Stimulated activated CD4-positive, alpha-beta T cell treated with anti-CD3 and anti-CD28 coated beads, Interleukin-15, amount 100 ng/mL, for 1 hour (primary cell): ENCODE measurements around the gene HOXA7.

Source experiments
- DNase-seq, 2 donors: peaks; one replicate each; pipeline ENCODE4 v3.0.0-alpha.2; 2020; ENCODE audit warnings: low read depth in 1 of 2, low spot score in 1 of 2

The HOXA7 gene

DNA sequence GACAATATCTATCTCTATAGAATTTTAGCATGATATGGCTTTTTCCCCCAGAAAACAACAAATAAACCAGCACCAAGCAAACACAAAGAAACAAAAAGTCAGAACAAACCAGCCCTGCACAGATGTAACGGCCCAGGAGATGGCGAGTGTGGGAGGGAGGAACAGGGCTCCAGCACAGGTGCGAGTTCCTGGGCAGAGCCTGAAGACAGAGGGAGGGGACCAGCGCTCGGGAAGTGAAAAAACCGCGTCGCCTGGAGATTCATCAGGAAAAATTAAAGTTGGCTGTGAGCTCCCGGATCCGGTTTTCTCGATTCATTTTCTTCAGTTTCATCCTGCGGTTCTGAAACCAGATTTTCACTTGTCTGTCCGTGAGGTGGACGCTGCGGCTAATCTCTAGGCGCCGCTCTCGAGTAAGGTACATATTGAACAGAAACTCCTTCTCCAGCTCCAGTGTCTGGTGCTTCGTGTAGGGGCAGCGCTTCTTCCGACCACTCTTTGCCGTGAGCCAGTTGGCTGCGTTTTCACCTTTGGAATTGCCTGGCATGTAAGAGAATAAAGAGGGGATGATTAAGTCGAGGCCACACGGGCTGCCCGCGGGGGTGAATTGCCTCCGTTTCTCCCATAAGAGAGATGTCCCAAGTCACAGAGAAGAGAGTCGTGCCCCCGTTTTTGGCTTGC is 15.3 kb upstream of the HOXA7 start:
- DNase-seq: no peak

DNA sequence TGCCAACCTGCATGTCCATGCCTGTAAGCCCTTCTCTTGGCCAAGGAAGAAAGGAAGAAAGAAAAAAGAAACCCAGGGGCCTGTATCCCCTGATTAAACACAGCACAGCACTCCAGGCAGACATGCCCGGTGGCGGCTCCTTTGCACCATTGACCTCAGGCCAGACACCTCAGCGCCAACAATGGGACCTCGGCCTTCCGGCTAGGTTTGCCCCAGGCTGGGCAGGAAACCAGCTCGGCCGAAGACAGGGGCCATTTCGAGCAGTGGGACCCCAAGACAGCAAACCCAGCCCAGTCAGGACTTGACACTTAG is 14.8 kb upstream of the HOXA7 start:
- DNase-seq: no peak

- no peak for DNase-seq
Observed at GRCh38 chr7:27170426-27171324, 14.2 kb upstream of the HOXA7 start.

GRCh38 chr7:27169658-27170425 is 13.4 kb upstream of the HOXA7 start:
- no peak for DNase-seq

GRCh38 chr7:27168265-27168947 is 11.9 kb upstream of the HOXA7 start:
- DNase-seq: no peak

DNA sequence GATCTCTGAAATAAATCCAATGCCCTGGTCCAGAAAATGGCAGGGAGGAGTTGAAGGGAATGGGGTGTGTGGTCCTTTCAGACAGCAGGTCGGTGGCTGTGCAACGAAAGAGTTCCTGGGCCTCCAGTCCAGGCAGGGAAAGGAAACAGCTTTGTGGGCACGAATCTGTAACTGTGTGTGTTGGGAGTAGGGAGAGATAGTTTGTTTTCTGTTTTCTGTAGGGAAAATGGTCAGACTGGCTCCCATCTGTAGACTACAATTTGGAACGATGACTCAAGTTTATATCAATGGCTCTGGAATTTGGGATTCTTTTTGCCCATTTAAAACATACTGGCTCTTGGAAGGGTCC is 11.4 kb upstream of the HOXA7 start:
- no peak for DNase-seq

- DNase-seq: no peak
Observed at GRCh38 chr7:27166531-27167505, 10.3 kb upstream of the HOXA7 start.

- no peak for DNase-seq
Observed at GRCh38 chr7:27165996-27166530, 9.6 kb upstream of the HOXA7 start.

DNA sequence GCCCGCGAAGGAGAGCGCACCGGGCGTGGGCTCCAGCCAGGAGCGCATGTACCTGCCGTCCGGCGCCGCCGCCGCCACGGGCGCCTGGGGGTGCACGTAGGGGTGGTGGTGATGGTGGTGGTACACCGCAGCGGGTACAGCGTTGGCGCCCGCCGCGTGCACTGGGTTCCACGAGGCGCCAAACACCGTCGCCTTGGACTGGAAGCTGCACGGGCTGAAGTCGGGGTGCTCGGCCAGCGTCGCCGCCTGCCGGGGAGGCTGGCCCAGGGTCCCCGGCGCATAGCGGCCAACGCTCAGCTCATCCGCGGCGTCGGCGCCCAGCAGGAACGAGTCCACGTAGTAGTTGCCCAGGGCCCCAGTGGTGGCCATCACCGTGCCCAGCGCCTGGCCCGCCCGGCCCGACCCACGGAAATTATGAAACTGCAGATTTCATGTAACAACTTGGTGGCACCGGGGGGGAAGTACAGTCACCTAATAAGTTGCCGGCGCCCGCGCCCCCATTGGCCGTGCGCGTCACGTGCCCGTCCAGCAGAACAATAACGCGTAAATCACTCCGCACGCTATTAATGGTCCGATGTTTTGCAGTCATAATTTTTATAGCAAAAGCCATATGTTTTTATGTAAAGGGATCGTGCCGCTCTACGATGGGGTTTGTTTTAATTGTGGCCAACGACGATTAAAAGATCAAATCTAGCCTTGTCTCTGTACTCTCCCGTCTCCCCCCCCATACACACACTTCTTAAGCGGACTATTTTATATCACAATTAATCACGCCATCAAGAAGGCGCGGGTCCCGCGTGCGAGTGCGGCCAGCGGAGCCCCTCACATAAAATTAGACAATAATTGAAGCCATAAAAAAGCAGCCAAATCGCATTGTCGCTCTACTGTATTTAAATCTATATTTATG is 8.9 kb upstream of the HOXA7 start, which contains the start of gene HOXA9:
Gene HOXA9, minus strand, starts transcription at position 449 of the 907 bp plus-strand sequence. Its CDS starts 80 bp downstream, at position 369.
- no peak for DNase-seq

- DNase-seq: no peak
Observed at GRCh38 chr7:27164367-27165088, 8.1 kb upstream of the HOXA7 start.

DNA sequence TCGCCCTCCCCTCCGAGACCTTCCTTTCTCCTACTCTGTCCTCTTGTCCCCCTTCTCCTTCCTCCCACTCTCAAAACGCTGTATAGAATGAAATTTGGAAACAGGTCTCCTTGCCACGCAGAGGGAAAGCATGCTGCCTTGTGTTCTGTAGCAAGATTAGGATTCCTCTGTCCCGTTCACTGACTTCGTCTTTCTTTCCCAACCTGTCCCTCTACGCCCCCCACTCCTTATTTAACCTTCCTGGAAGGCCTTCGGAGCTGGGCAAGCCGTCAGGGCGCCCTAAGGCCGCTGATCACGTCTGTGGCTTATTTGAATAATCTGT is 7.5 kb upstream of the HOXA7 start:
- DNase-seq: no peak

- DNase-seq: no peak
Observed at GRCh38 chr7:27163288-27164044, 7.0 kb upstream of the HOXA7 start.

DNA sequence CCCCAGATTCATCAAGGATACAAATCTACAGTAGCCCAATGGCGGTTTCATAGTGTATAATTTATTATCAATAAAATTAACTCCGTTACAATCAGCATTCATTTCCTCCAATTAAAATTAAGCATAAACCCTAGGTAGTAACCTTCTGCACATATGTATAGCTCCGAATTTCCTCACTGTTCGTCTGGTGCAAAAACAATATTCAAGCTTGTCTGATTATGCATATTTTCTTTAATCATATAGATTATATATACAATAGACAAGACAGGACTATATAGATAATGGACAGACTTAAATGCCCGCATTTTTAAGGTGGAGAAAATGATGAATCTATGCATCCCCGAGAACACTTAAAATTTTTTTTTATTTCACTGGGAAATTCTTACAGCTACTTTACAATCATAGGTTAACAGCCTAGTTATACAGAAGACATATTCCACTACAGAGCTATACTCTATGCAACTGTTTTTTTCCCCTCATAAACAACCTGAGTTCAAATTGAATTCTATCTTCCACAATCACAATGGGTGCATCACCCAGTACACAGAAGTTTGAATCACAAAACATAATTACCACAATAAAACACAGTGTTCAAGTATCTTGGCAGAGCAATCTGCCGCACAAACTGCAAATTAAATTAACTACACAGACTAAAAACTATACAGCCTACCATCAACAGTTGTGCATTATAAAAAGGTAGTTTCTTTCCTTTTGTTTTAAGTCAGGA is 6.2 kb upstream of the HOXA7 start:
- DNase-seq: no peak

GRCh38 chr7:27161721-27162560 is 5.5 kb upstream of the HOXA7 start:
- DNase-seq: no peak

DNA sequence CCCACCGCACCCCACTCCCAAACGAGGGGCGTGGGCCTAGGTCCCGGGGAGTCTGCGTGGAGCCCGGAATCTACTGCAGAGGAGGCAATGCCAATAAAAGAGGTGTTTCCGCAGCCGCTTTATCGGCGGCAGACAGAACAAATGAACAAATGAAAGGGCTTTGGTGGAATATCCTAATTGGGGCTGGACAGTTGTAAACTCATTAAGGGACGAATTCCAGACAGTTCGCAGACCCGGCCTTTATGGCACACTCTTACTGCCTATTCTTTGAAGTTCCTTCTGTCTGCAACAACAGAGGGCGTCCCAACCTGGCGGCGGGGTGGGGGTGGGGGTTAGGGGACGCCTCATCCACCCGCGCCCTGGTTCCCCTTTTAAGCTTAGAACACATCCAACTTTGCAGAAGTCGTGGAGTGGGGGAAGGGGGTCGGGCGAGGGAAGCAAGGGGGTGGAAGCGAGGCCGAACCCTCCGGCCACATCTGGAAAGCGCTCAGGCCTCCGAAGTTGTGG is 4.8 kb upstream of the HOXA7 start:
- no peak for DNase-seq
